Measurements from ENCODE around the gene TNIK. TPM values are rescaled to one million over a fixed set of nuclear protein-coding genes. Genes with fewer than 3 reads are reported as not detected.

Gene TNIK
- polyA plus RNA-seq, 1 donor from 2014 or later = 19.3 TPM

GRCh38 chr3:171445620-171446204 lies 14.5 kb downstream of the TNIK start:
- Histone ChIP-seq H3K9me2 (ENCODE audit: insufficient read depth, low read length) (no peaks in the 10 kb centered on the region), H3K27ac (ENCODE audit: low read length) (no peak overlapping the region), H3K4me2 (ENCODE audit: low read length) (no peak overlapping the region), H3K27me3 (ENCODE audit: insufficient read depth, low read depth, low read length) (no peaks in the 10 kb centered on the region), H2AFZ (ENCODE audit: low read depth, low read length) (no peak overlapping the region), H3F3A (ENCODE audit: insufficient read depth, low read length, poor library complexity, severe bottlenecking) (no peaks in the 10 kb centered on the region), H3K9me3 (ENCODE audit: low read length) (no peaks in the 10 kb centered on the region), H3K79me2 (replicated peaks; ENCODE audit: insufficient read depth, low read length) (no peaks in the 10 kb centered on the region), H4K20me1 (ENCODE audit: insufficient read depth) (no peaks in the 10 kb centered on the region), H3K9ac (ENCODE audit: low read length) (no peak overlapping the region), H3K36me3 (ENCODE audit: insufficient read depth, low read length) (no peaks in the 10 kb centered on the region), H3K4me3 (ENCODE audit: low read length) (no peak overlapping the region)
- TF ChIP-seq CTCF (IDR thresholded peaks at IDR 0.05; ENCODE audit: poor library complexity, severe bottlenecking) = no peak
- no peak for TF ChIP-seq EP300 (conservative IDR thresholded peaks at IDR 0.05; ENCODE audit: poor library complexity, severe bottlenecking)
- TF ChIP-seq EZH2 (IDR thresholded peaks at IDR 0.05; ENCODE audit: borderline replicate concordance, insufficient read depth, low read length, poor library complexity, severe bottlenecking) = no peak
- TF ChIP-seq TAF1 (IDR thresholded peaks at IDR 0.05; ENCODE audit: low read depth) = no peak
- no peak for TF ChIP-seq REST (IDR thresholded peaks at IDR 0.05; ENCODE audit: borderline replicate concordance)
- no peak for TF ChIP-seq RAD21 (conservative IDR thresholded peaks at IDR 0.05)
- no peak for TF ChIP-seq POLR2AphosphoS5 (IDR thresholded peaks at IDR 0.05)
- no peak for TF ChIP-seq MXI1 (conservative IDR thresholded peaks at IDR 0.05; ENCODE audit: poor library complexity, severe bottlenecking)
- TF ChIP-seq SMC3 (conservative IDR thresholded peaks at IDR 0.05; ENCODE audit: poor library complexity) = no peak

- no peak overlapping the region for H3K9ac ChIP-seq (ENCODE audit: low read length)
- H3K27me3 ChIP-seq (ENCODE audit: insufficient read depth, low read depth, low read length) = no peaks in the 10 kb centered on the region
- H3K9me2 ChIP-seq (ENCODE audit: insufficient read depth, low read length) = no peaks in the 10 kb centered on the region
- H3K4me2 ChIP-seq (ENCODE audit: low read length) = no peak overlapping the region
- H3K79me2 ChIP-seq (replicated peaks; ENCODE audit: insufficient read depth, low read length) = no peaks in the 10 kb centered on the region
- no peak overlapping the region for H3K27ac ChIP-seq (ENCODE audit: low read length)
- no peaks in the 10 kb centered on the region for H3K9me3 ChIP-seq (ENCODE audit: low read length)
- no peak overlapping the region for H2AFZ ChIP-seq (ENCODE audit: low read depth, low read length)
- no peak for TF ChIP-seq TAF1 (IDR thresholded peaks at IDR 0.05; ENCODE audit: low read depth)
- TF ChIP-seq SMC3 (conservative IDR thresholded peaks at IDR 0.05; ENCODE audit: poor library complexity) = no peak
- TF ChIP-seq MXI1 (conservative IDR thresholded peaks at IDR 0.05; ENCODE audit: poor library complexity, severe bottlenecking) = no peak
- no peak for TF ChIP-seq CTCF (IDR thresholded peaks at IDR 0.05; ENCODE audit: poor library complexity, severe bottlenecking)
- no peak for TF ChIP-seq POLR2AphosphoS5 (IDR thresholded peaks at IDR 0.05)
- TF ChIP-seq RAD21 (conservative IDR thresholded peaks at IDR 0.05) = no peak
- TF ChIP-seq REST (IDR thresholded peaks at IDR 0.05; ENCODE audit: borderline replicate concordance) = no peak
- no peak for TF ChIP-seq EZH2 (IDR thresholded peaks at IDR 0.05; ENCODE audit: borderline replicate concordance, insufficient read depth, low read length, poor library complexity, severe bottlenecking)
- TF ChIP-seq EP300 (conservative IDR thresholded peaks at IDR 0.05; ENCODE audit: poor library complexity, severe bottlenecking) = no peak
- no peaks in the 10 kb centered on the region for H4K20me1 ChIP-seq (ENCODE audit: insufficient read depth)
- no peak overlapping the region for H3K4me3 ChIP-seq (ENCODE audit: low read length)
- no peaks in the 10 kb centered on the region for H3K36me3 ChIP-seq (ENCODE audit: insufficient read depth, low read length)
- H3F3A ChIP-seq (ENCODE audit: insufficient read depth, low read length, poor library complexity, severe bottlenecking) = no peaks in the 10 kb centered on the region
Measured at GRCh38 chr3:171444001-171444690, 16.1 kb downstream of the TNIK start.
